ENCODE data around the gene DCTPP1. TPM values are rescaled to one million over a fixed set of nuclear protein-coding genes. Genes with fewer than 3 reads are reported as not detected.

Gene DCTPP1
- total and polyA plus RNA-seq, 12 donors: 12.0 to 42.6 (median 29.7) TPM

DNA sequence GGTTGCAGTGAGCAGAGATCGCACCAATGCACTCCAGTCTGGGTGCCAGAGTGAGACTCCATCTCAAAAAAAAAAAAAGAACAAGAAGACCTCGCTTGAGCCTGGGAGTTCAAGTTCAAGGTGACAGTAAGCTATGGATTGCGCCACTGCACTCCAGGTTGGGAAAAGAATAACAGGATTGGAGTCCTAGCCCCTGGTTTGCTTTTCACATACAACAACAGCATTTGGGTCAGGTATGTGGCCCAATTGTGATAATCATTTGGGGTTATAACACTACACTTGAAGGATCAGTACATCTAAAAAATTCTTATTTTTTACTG lies 19.2 kb upstream of the DCTPP1 start:
- intact Hi-C loops (cut with DNase I): loop anchor here in 7 of 10 donors (5.0 to 10.0 kb wide), 7 partner anchors 76 to 243 kb away; partner anchors contain the start of genes ZNF768 (in 4 of the 7), ZNF688 (in 1 of the 7) and ZNF785 (in 1 of the 7)
- 87 to 90% methylated on average over 3 of the region's 3 CpGs for WGBS, 2 donors

DNA sequence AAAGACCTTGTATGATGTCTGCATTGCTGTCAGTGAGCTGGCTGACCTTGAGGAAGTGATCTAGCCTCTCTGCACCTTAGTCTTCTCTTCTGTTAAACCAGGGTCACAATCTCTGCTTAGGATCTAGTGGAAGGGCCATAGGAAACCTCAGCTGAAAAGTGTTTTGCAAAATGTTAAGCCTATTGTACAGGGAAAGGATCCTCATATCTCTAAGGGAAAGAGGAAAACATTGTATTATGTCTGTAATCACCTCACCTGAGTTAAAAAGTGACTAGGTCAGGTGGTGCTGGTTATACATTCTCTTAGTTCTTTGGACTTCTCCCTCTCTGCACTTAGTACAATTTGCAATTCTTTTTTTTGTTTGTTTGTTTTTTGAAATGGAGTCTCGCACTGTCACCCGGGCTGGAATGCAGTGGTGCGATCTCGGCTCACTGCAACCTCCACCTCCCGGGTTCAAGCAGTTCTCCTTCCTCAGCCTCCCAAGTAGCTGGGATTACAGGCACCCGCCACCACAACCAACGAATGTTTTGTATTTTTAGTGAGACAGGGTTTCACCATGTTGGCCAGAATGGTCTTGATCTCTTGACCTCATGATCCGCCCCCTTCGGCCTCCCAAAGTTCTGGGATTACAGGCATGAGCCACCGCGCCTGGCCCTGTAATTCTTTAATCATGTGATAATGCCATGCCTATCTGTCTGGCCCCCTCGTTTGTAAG lies 17.8 kb upstream of the DCTPP1 start:
- no peak for DNase-seq
- TF ChIP-seq, protein P1, sequence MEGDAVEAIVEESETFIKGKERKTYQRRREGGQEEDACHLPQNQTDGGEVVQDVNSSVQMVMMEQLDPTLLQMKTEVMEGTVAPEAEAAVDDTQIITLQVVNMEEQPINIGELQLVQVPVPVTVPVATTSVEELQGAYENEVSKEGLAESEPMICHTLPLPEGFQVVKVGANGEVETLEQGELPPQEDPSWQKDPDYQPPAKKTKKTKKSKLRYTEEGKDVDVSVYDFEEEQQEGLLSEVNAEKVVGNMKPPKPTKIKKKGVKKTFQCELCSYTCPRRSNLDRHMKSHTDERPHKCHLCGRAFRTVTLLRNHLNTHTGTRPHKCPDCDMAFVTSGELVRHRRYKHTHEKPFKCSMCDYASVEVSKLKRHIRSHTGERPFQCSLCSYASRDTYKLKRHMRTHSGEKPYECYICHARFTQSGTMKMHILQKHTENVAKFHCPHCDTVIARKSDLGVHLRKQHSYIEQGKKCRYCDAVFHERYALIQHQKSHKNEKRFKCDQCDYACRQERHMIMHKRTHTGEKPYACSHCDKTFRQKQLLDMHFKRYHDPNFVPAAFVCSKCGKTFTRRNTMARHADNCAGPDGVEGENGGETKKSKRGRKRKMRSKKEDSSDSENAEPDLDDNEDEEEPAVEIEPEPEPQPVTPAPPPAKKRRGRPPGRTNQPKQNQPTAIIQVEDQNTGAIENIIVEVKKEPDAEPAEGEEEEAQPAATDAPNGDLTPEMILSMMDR (IDR thresholded peaks at IDR 0.05): no peak
- no peak overlapping the region for H3K4me3 ChIP-seq
- peaks cover 2 to 39% (median 18%) of the 10 kb centered on the region in 9 donors for H3K4me1 ChIP-seq
- ATAC-seq: no peak
- H3K9me3 ChIP-seq: no peaks in the 10 kb centered on the region
- intact Hi-C loops (cut with DNase I): loop anchor here in 7 of 10 donors (2.0 to 10.0 kb wide), 8 partner anchors 77 to 245 kb away; partner anchors contain the start of genes ZNF768 (in 5 of the 7), ZNF688 (in 1 of the 7) and ZNF785 (in 1 of the 7)
- H3K27ac ChIP-seq: no peak overlapping the region
- no peaks in the 10 kb centered on the region for H3K27me3 ChIP-seq
- H3K36me3 ChIP-seq: peaks cover 0 to 21% (median 9%) of the 10 kb centered on the region in 9 donors
- WGBS, 2 donors: 87 to 89% methylated on average over 12 of the region's 12 CpGs

More for the DNA sequence above, 19.2 kb upstream of the DCTPP1 start:
- H3K36me3 ChIP-seq: peaks cover 0 to 7% (median 0%) of the 10 kb centered on the region in 9 donors
- peaks cover 0 to 28% (median 14%) of the 10 kb centered on the region in 9 donors for H3K4me1 ChIP-seq
- no peaks in the 10 kb centered on the region for H3K9me3 ChIP-seq
- H3K4me3 ChIP-seq: no peak overlapping the region
- ATAC-seq (no peak), DNase-seq (no peak)
- TF ChIP-seq, protein P1 (IDR thresholded peaks at IDR 0.05): no peak
- no peaks in the 10 kb centered on the region for H3K27me3 ChIP-seq
- H3K27ac ChIP-seq: no peak overlapping the region

DNA sequence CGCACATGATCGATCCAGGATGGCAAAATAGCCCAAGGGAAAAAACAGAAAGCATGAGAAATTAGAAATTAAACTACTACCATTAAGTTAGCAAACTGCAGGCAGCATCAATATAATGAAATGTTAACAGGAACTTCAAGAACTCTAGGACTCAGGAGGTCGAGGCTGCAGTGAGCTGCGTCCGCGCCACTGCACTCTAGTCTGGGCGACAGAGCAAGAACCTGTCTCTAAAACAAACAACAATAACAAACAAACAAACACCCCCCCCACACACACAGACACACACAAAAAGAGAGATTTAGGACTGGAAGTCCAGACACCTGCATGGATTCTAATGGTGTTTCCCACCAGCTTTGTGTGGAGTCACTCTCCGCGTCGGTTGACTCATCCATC lies 16.4 kb upstream of the DCTPP1 start:
- TF ChIP-seq, protein P1 (IDR thresholded peaks at IDR 0.05): no peak
- no peak for DNase-seq
- Histone ChIP-seq H3K36me3 (peaks cover 0 to 22% (median 10%) of the 10 kb centered on the region in 9 donors), H3K27me3 (no peaks in the 10 kb centered on the region), H3K4me3 (peak overlapping the region; percentile 70 to 98 (median 80)), H3K4me1 (peaks cover 2 to 39% (median 18%) of the 10 kb centered on the region in 9 donors), H3K9me3 (no peaks in the 10 kb centered on the region), H3K27ac (peak overlapping the region in 9 of 10 donors; percentile 92 to 100 (median 97))
- ATAC-seq: peak in 1 of 8 donors; percentile 1
- intact Hi-C loops (cut with DNase I): loop anchor here in 7 of 10 donors (2.0 to 10.0 kb wide), 8 partner anchors 79 to 246 kb away; partner anchors contain the start of genes ZNF768 (in 5 of the 7), ZNF688 (in 1 of the 7) and ZNF785 (in 1 of the 7)
- 78 to 82% methylated on average over 10 of the region's 10 CpGs for WGBS, 2 donors

DNA sequence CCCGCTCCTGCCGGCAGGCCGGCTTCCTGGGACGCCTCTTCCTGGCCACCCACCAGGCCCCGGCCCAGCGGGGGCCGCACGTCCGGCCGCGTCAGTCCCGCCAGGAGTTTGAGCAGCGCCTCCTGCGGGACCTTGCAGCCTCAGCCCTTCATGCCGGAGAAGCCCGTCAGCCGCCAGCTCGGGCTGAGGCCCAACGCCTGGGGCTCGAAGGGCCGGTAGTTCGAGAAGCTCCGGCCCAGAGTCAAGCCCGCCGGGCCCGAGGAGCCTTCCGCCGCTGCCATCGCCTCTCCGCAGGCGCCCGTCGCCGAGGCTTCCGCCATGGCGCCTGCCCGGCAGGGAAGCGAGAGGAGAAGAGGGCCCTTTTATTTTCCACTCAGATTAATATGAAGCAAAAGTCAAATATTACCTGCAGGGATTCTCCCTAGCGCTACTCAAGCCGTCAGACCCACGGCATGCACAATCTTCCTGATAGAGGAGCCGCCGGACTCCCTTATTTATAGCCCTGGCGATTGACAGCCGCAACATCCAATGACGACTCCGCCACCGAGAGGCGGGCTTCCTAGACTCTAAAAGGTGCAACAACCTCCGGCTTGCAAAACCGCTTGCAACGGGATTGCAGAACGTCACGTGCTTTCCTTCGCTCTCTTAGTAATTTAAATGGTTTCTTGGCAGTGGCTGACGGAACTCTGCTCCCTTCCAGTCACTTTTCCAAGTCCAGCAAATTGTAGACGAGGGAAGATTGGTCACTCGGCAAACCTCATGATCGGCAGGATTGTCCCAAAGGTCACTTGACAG lies 15.8 kb upstream of the DCTPP1 start, which contains the start of gene SEPHS2:
Gene SEPHS2, minus strand, starts transcription at position 467 of the 795 bp plus-strand sequence. Its CDS starts 147 bp downstream, at position 320.
- peak within 1 kb of the TSS; percentile 70 to 98 (median 80) for H3K4me3 ChIP-seq
- peak within 1 kb of the TSS; percentile 69 to 100 (median 96) for H3K27ac ChIP-seq
- 0 to 1% methylated on average over 57 to 59 of the region's 59 CpGs for WGBS, 2 donors
- peaks cover 2 to 39% (median 18%) of the 10 kb centered on the region in 9 donors for H3K4me1 ChIP-seq
- intact Hi-C loops (cut with DNase I): loop anchor here in 7 of 10 donors (2.0 to 10.0 kb wide), 8 partner anchors 79 to 247 kb away; partner anchors contain the start of genes ZNF768 (in 6 of the 7), ZNF688 (in 1 of the 7) and ZNF785 (in 1 of the 7)
- TF ChIP-seq, protein P1 (IDR thresholded peaks at IDR 0.05): peak in 8 of 9 donors; percentile 18 to 74 (median 52)
- peak; percentile 96 to 98 (median 97) for ATAC-seq
- no peaks in the 10 kb centered on the region for H3K9me3 ChIP-seq
- DNase-seq: peak; percentile 98
- no peaks in the 10 kb centered on the region for H3K27me3 ChIP-seq
- peaks cover 0 to 22% (median 10%) of the 10 kb centered on the region in 9 donors for H3K36me3 ChIP-seq
